GM12864 (cell line): ENCODE results near the gene CDC42BPA.

Experiments used
- DNase-seq: peaks from one replicate; pipeline ENCODE4 v3.0.0-alpha.2; 2011; ENCODE audit warnings: low read depth
- H3K4me3 ChIP-seq: 2 replicates; pipeline ENCODE4 v1.5.1; 2011; ENCODE audit warnings: mild to moderate bottlenecking, low read depth, low read length, control low read depth
- TF ChIP-seq, protein P1 (sequence below): IDR thresholded peaks from 2 replicates; pipeline ENCODE4 v1.5.1; 2011; ENCODE audit warnings: low read depth, mild to moderate bottlenecking, moderate library complexity, low read length, control low read depth, inconsistent platforms; ENCODE audit errors: missing control alignments

Gene CDC42BPA

DNA sequence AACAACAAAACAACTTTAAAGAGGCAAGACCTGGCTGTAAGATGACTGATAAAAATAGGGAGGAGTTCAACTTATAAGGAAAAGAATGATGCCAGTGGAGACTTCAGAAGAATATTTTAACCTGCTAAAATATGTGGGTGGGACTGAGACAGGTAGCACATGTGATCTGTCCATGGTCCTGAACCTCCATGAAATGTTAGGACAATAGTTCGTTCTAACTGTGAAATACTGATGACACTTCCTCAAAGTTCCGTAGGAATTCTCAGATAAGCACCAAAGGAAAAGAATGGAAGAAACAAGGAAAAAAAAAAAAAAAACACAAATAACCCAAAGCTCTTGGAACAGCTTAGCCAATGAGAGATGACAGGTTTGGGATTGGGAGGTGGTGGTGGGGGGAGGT, 44.7 kb downstream of the CDC42BPA start:
- TF ChIP-seq, protein P1, sequence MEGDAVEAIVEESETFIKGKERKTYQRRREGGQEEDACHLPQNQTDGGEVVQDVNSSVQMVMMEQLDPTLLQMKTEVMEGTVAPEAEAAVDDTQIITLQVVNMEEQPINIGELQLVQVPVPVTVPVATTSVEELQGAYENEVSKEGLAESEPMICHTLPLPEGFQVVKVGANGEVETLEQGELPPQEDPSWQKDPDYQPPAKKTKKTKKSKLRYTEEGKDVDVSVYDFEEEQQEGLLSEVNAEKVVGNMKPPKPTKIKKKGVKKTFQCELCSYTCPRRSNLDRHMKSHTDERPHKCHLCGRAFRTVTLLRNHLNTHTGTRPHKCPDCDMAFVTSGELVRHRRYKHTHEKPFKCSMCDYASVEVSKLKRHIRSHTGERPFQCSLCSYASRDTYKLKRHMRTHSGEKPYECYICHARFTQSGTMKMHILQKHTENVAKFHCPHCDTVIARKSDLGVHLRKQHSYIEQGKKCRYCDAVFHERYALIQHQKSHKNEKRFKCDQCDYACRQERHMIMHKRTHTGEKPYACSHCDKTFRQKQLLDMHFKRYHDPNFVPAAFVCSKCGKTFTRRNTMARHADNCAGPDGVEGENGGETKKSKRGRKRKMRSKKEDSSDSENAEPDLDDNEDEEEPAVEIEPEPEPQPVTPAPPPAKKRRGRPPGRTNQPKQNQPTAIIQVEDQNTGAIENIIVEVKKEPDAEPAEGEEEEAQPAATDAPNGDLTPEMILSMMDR, result no peak
- no peak overlapping the region for H3K4me3 ChIP-seq
- DNase-seq, result no peak

DNA sequence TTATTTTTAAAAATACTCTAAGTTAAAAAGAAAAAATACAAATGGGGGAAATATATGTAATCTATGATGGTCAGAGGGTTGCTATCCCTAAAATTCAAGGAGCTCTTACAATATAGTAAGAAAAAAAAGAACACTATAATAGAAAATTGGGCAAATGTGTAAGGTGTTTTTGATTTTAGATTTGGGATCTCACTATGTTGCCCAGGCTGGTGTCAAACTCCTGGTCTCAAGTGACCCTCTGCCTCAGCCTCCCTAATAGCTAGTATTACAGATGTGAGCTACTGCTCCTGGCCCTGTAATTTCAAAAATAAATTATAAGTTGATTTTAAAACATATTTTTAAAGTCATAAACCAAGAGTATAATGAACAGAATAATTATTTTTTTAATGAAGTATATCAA, 45.9 kb downstream of the CDC42BPA start:
- DNase-seq, result no peak
- H3K4me3 ChIP-seq, result no peak overlapping the region
- TF ChIP-seq, protein P1, result no peak

DNA sequence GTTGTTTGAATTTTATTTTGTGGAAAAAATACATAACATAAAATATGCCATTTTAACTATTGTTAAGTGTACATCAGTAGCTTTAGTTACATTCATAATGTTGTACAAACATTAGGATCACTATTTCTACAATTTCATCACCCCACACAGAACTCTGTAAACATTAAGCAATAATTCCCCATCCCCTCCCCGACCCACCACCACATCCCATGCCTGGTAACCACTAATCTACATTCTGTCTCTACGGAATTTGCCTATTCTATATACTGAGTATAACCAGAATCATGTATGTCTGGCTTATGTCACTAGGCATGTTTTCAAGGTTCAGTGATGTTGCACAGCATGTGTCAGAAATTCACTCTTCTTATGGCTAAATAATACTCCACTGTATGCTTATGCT, 47.7 kb downstream of the CDC42BPA start:
- no peak overlapping the region for H3K4me3 ChIP-seq
- DNase-seq, result no peak
- TF ChIP-seq, protein P1, result no peak

DNA sequence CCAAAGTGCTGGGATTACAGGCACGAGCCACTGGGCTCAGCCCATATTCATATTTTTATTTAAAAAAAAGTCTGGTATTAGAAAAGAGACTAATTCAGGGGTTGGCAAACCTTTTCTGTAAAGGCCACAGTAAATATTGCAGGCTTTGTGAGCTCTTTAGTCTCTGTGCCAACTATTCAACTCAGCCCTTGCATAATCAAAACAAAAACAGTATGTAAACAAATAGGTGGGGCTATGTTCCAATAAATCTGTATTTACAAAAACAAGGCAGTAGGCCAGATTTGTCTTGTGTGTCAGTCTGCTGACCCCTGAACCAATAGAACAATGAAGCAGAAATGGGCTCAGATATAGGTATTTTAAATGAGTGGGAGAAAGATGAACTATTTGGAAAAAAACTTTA, 49.3 kb downstream of the CDC42BPA start:
- TF ChIP-seq, protein P1, result no peak
- H3K4me3 ChIP-seq, result no peak overlapping the region
- DNase-seq, result no peak

DNA sequence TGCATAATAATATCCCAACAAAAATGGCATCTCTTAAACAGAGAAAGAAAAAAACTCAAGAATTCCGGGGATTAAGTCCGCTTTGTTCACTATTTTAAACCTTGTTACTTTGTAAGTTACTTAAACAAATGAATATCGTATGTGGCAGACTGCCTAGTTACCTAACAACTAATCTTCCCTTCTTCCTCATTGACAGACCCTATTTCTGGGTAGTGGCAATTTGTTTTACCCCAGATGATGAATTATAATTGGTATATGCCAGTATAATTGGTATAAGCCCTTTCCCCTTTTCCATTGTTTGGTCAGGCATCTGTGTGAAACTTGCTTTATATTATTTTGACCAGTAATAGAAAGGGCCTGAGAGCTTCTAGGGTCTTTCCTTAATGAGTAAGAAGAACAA, 52.4 kb downstream of the CDC42BPA start:
- TF ChIP-seq, protein P1, result no peak
- DNase-seq, result no peak
- no peak overlapping the region for H3K4me3 ChIP-seq

DNA sequence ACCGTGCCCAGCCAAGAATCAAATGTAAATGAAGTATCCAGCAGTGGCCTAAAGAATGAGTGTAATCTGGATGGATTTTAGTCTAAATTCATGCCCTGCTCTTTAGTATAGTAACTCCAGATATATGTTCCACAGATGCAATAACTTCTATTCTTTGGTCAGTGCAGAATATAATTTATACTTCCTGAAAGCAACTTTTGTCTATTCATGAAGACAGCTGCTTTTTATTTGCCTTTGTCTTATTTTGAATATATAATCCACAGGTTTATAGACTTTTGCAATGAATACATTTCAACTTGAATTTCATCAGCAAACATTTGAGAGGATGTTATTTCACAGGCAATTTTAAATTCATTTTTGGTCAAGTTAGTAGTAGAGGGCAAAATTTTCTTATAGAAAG, 54.4 kb downstream of the CDC42BPA start:
- TF ChIP-seq, protein P1, result no peak
- no peak overlapping the region for H3K4me3 ChIP-seq
- no peak for DNase-seq

DNA sequence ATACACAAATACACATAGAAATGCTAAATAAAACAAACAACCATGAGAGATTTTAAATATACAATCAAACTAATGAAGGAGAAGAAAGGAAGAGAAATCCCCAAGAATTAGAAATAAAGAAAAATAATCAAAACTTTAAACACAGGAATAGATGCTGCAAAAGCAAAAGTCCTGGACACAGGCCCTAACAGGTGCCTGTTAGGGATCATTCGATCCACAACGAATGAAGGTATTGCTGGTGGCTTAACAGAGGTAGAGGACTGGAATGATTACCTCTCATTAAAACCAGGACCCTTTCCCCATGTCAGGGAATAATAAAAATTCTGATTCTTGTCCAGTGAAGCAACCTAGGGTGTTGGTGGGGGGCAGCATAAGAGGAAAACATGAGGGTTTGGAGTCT, 56.8 kb downstream of the CDC42BPA start:
- TF ChIP-seq, protein P1, result no peak
- no peak for DNase-seq
- H3K4me3 ChIP-seq, result no peak overlapping the region
